ENCODE results near the gene PLCXD1.
"Not testable (repeated sequence)": the region's sequence is repeated elsewhere in the genome, so short reads cannot be mapped to it uniquely, and the experiment has no call there.

The PLCXD1 gene, protein sequence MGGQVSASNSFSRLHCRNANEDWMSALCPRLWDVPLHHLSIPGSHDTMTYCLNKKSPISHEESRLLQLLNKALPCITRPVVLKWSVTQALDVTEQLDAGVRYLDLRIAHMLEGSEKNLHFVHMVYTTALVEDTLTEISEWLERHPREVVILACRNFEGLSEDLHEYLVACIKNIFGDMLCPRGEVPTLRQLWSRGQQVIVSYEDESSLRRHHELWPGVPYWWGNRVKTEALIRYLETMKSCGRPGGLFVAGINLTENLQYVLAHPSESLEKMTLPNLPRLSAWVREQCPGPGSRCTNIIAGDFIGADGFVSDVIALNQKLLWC

DNA sequence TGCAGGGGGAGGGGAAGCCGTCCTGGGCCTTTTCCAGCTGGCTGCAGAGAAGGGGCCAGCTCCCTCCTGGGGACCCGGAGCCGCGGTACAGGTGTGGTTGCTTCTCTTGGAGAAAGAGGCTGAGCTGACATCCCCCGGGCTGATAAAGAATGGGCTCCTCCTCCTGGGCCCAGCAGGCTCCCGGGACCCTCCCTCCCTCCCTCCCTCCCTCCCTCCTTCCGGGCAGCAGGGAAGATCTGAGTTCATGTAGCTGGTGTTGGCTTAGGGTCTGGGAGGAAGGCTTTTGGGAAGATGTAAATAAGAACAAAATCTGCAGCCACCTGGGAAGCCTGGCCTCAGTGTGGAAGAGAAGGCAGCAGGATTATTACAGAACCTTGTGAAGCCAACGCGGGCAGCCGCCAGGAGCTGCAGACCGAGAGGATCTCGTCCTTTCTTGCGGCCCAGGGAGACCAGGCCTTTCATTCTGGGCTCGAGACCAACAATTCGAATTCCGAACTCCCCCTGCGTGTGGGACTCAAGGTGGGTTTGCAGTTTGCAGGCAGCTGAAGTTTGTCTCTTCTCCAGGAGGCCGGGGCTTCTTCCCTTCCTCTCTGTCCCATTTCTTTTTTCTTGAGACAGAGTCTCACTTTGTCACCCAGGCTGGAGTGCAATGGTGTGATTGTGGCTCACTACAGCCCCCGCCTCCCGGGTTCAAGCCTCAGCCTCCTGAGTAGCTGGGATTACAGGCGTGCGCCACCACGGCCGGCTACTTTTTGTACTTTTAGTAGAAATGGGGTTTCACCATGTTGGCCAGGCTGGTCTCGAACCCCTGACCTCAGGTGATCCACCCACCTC is at the start of gene PLCXD1:
TSS of gene PLCXD1 (plus strand) at position 216 of the 834 bp plus-strand sequence. CDS start 2,807 bp downstream, outside the sequence.
- no peak for DNase-seq

DNA sequence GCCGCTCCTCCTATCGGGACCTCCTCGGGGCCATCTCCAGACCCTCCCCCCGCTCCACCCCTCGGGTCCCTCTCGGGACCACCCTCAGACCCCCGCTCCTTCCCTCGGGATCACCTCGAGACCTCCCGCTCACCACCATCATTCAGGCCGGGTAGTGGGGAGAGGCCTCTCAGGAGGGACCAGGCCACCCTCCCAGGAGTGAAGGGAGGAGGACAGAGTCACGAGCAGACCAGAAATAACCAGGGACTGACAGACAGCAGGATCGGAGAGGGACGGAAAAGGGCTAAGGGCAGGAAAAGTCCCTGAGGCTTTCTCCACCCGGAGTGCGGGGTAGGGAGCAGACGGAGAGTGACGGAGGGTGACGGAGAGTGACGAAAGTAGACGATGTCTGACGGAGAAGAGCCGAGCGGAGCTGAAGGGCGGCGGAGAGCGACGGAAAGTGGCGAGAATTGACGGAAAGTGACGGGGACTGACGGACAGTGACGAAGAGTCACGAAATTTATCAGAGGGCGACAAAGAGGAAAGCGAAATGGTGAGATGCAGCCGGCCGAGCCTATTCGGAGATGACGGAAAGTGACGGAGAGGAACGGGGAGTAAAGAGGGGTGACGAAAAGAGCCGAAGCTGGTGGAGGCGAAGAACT is 49.4 kb upstream of the PLCXD1 start:
- DNase-seq: not testable (repeated sequence)

DNA sequence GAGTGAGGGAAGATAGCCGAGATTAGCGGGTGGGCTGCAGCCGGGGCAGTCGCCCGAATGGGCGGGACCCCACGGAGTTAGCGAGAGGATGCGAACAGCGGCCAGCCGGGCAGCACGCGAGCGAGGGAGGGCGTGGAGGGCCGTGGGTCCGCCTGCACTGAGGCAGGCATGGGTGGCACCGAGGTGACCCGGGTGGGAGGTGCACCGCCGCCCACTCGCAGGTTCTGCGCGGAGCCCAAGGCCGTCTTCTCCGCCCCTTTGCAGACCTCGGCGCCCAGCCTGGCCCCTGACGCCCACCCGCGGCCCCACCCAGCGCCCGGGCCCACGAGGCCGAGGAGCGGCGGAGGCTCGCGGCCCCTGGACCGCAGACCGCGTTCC is 48.9 kb upstream of the PLCXD1 start:
- not testable (repeated sequence) for DNase-seq

DNA sequence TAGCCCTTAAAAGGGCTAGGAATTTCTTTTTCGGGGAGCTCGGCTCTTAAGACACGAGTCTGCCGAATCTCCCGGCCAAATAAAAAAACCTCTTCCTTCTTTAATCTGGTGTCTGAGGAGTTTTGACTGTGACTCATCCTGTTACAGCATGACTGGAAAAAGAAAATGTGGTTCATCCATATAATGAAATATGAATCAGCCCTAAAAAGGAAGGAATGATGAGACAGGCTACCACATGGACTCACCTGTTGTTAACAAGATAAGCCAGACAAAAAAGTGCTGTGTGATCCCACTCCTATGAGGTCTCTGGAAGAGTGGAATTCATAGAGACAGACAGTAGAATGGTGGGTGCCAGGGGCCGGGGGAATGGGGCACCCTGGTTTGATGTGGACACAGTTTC is 45.0 kb upstream of the PLCXD1 start:
- DNase-seq: not testable (repeated sequence)

DNA sequence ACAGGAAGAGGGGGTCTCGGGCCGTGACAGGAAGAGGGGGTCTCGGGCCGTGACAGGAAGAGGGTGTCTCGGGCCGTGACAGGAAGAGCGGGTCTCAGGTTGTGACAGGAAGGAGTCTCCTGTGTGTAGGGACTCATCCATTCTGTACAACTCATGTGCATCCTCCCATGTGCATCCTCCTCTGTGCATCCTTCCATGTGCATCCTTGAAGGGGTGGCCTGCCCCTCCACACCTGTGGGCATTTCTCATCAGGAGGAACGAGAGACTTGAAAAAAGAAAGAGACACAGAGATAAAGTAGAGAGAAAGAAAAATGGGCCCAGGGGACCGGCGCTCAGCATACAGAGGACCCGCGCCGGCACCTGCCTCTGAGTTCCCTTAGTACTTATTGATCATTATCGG is 30.2 kb upstream of the PLCXD1 start:
- DNase-seq: no peak

DNA sequence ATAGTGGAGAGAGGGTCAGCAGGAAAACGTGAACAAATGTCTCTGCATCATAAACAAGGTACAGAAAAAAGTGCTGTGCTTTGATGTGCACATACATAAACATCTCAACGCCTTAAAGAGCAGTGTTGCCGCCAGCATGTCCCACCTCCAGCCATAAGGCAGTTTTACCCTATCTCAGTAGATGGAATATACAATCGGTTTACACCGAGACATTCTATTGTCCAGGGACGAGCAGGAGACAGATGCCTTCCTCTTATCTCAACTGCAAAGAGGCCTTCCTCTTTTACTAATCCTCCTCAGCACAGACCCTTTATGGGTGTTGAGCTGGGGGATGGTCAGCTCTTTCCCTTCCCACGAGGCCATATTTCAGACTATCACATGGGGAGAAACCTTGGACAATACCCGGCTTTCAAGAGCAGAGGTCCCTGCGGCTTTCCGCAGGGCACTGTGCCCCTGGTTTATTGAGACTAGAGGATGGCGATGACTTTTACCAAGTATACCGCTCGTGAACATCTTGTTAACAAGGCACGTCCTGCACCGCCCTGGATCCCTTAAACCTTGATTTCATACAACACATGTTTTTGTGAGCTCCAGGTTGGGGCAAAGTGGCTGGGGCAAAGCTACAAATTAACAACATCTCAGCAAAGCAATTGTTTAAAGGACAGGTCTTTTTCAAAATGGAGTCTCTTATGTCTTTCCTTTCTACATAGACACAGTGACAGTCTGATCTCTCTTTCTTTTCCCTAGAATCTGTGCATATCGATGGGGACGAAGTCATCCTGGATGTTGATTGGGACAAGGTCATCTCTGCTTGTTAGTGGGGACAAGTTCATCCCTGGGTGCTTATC is 29.6 kb upstream of the PLCXD1 start:
- DNase-seq: not testable (repeated sequence)

DNA sequence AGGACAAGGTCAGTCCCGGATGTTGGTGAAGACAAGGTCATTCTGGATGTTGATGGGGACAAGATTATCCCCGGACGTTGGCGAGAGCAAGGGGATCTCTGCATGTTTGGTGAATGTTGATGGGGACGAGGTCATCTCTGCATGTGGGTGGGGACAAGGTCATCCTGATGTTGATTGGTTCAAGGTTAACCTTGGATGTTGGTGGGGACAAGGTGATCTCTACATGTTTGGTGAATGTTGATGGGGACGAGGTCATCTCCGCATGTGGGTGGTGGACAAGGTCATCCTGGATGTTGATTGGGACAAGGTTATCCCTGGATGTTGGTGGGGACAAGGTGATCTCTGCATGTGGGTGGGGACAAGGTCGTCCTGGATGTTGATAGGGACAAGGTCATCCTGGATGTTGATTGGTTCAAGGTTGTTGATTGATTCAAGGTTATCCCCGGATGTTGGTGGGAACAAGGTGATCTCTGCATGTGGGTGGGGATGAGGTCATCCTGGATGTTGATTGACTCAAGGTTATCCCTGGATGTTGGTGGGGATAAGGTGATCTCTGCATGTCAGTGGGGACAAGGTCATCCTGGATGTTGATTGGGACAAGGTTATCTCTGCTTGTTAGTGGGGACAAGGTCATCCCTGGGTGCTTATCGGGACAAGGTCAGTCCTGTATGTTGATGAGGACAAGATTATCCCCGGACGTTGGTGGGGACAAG is 28.8 kb upstream of the PLCXD1 start:
- no peak for DNase-seq

DNA sequence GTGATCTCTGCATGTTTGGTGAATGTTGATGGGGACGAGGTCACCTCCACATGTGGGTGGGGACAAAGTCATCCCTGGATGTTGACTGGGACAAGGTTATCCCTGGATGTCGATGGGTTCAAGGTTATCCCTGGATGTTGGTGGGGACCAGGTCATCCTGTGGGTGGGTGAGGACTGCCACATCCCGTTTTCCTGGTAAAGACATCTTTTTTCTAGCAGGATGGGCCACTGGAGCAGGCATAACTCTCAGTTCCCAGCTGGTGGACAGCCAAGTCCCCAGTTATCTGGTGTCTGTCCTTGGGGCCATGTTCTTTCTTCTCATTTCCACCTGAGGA is 28.3 kb upstream of the PLCXD1 start:
- no peak for DNase-seq

DNA sequence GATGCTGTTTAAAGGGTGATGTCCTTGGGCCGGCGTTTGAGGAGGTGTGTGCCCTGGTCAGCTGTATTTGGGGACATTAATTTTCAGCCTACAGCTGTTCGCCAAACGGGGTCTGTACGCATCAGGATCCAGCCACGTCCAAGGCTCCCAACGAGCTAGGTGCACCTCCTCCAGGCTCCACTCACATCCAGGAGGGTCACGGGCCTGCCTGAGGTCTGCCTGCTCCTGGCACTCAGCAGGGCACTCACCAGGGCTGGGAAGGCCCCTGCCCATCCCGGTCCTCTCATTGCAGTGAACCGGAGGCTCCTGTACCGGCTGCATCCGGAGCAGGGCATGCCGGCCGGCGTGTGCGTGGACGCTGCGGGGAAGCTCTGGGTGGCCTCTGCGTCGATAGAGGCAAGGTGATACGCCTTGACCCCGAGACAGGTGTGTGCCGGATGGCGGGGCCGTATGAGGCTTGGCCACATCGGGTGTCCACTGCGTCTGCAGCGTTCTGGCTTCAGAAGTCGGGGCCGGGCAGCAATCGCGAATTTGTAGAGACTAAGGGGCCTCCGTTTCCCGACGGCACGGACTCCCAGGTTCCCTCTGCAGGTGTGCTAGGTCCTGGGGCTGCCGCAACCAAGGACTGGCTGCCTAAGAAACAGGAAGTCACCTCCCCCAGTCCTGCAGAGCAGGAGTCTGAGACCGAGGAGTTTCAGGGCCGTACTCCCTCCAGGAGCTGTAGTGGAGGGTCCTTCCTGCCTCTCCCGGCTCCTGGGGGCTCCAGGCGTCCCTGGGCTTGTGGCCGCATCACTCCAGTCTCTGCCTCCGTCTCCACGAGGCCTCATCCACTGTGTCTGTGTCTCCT is 27.5 kb upstream of the PLCXD1 start:
- no peak for DNase-seq

DNA sequence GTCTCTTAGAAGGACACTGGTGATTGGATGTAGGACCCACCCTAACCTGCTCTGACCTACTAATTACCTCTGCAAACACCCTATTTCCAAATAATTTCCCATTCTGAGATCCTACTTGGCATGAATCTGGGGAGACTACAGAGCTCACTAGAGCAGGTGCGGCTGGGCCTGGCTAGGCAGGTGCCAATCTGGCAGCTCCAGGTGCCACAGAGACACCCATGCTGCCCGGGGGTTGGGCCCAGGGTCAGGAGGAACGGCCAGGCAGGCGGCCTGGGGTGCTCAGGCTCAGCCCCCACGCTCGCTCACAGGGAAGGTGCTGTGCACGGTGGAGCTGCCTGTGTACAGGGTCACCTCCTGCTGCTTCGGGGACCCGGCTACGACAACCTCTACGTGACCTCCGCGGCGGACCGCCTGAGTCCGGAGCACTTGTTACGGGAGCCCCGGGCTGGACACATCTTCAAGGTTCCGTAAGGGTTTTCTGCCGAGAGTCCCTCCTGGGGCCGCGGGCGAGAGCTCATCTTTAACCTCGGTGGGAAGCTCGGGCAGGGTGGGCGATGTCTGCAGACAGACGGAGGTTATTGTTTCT is 26.5 kb upstream of the PLCXD1 start:
- no peak for DNase-seq

DNA sequence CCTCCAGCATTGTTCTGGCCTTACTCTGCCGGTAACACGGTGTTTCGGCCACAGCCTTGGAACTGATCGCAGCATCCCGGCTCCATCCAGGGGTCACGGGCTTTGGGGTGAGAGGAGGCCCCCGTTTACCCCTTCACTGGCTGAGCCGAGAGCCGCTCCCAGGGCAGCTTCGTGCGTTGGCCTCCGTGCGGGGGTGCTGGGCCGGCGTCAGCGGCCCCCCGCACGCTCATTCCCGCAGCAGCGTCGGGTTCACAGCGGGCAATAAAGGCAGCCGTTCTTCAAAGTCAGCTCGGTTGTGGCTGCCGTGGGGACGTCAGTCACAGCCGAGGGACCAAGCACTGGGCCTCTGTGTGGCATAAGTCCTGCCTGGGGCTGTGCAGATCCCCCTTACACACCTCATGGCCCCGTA is 25.3 kb upstream of the PLCXD1 start:
- DNase-seq: no peak

DNA sequence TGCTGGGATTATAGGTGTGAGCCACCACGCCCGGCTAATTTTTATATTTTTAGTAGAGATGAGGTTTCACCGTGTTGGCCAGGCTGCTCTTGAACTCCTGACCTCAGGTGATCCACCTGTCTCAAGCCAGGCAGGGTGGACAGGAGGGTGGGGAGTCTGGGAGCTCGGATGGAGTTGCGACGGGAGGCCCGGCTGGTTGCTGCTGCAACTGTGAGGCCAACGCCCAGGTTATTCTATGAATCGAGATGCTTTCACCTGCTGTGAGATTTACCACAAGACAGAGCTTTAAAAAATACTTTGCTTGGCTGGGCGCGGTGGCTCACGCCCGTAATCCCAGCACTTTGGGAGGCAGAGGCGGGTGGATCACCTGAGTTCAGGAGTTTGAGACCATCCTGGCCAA is 24.1 kb upstream of the PLCXD1 start:
- DNase-seq: not testable (repeated sequence)

DNA sequence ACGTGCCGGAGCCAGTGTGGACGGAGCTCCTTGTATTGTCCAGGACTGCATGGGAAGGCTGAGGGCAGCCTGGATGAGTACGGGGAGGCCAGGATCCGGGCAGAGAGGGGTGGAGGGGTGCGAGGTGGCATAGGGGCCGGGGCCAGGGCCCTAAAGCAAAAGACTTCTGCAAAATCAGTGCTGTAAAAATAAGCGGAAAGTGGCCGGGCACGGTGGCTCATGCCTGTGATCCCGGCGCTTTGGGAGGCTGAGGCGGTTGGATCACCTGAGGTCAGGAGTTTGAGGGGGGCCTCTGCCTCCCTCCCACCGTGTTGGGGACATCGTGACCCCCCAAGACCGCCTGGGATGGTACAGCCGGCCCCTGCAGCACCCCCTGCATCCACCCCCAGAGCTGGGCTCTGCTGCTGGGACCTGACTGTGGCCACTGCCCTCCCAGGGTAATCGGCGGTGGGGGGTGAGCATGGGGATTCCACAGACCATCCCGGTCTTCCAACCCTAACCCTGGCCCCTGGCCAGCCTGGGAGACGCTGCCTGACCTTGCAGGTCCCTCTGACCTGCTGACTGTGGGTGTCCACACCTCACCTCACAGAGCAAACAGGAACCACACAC is 23.4 kb upstream of the PLCXD1 start:
- no peak for DNase-seq

DNA sequence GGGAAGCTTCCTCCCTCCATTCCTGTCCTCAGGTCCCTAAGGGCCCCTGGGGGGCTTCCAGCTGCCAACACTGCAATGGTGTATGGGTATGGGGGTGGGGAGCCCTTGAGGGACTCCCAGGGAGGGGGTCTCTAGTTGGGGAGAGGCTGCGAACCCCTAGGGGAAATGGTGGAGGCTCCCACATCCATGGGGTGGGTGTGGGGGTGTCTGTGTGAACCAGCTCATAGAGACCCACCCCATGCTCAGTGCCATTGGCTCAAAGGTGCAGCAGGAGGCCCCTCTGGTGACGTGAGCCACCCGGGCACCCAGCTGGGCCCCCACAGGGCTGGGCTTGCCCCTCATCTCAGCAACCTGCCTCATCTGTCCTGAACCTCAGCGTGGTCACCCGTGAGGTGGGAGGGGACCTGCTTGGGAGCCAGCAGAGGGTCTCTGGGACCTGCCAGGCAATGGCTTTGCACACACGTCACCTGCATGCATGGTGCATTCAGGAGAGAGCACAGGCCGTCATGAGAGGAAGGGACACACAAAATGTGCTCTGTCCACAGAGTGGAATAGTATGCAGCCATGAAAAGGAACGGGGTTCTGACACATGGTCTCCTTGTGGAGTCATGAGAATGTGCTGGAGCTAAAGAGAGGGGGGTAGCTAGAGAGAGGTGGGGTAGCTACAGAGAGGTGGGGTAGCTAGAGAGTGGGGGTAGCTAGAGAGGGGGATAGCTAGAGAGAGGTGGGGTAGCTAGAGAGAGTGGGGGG is 22.7 kb upstream of the PLCXD1 start:
- no peak for DNase-seq

DNA sequence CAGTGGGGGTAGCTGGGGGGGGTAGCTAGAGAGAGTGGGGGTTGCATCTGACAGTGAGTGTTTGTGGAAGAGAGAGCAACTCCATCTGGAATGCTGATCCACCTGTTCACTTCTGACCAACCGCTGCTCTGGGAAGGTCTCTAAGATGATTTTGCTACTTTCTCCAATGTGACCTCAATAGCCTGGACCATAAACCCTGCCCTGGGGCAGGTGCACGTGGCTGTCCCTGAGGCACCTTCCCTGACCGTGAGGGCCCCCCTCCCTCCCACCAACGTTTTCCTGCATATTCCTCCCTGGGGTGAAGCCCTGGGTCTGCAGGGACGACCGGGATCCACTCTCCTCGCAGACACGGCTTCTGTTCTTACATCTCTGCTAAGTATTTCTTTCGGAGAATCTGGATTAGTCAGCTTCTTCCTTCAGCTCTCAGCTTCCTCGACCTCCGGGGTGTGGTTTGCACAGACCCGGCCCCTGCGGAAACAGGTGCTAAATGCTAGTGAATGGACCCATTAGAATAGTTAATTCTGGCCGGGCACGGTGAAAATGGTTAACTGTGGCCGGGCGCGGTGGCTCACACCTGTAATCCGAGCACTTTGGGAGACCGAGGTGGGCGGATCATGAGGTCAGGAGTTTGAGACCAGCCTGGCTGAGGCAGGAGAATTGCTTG is 21.4 kb upstream of the PLCXD1 start:
- DNase-seq: no peak

DNA sequence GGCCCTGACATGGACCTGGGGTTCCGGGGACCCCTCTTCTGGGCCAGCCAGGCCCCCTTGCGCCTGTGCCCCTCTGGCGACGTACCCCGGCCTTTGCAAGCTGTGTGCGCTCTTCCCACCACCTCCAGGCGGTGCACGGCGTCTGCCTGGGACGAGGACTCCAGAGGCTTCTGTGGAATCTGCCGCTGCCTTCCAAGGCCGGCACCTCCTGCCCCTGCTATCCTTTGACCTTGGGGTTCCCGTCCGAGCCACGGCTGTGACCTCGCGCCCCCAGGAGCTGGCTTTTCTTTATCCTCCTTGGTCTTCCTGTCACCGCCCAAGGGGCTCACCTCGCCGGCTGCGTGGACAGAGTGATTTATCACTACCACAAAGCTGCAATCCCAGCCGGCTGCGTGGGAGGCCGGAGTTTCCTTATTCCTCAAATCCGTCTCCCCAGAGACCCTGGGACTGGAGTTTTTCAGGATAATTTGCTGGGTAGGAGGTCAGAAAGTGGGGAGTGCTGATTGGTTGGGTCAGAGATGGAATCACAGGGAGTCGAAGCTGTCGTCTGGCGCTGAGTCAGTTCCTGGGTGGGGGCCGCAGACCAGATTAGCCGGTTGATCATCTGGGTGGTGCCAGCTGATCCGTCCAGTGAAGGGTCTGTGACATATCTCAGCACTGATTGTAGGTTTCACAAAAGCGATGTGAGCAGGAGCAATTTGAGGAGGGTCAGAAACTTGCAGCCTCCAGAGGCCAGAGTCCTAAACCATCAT is 19.8 kb upstream of the PLCXD1 start:
- no peak for DNase-seq

DNA sequence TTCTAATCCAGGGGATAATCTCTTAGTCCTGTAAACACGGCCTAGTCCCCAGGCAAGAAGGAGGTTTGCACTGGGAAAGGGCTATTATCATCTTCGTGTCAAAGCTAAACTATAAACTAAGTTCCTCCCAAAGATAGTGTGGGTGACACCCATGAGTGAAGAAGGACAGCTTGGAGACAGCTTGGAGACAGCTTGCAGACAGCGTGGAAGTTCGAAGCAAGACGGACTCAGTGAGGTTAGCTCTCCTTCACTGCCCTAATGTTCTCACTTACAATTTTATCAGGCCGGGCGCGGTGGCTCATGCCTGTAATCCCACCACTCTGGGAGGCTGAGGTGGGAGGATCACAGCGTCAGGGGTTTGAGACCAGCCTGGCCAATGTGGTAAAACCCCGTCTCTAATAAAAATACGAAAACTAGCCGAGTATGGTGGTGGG is 19.2 kb upstream of the PLCXD1 start:
- DNase-seq: no peak

DNA sequence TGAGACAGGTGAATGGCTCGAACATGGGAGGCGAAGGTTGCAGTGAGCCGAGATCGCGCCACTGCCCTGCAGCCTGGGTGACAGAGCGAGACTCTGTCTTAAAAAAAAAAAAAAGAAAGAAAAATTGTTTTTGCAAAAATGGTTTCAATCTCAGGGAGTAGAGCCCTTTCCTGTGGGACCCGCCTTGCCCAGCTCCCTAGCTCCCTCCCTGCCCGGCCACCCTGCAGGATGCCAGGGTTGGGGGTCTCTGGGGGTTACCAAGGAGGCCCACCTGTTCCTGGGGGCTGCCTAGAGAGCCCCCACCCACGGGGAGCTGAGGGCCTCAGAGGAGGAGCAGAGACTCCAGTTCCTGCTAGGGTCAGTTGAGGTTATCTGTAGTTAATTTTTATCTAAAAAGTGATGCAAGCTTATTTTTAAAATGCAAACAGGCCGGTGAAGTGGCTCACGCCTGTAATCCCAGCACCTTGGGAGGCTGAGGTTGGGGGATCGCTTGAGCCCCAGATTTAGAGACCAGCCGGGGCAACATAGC is 18.7 kb upstream of the PLCXD1 start:
- no peak for DNase-seq

Measured in CD4-positive, alpha-beta T cell treated with Interferon gamma for 1 hour (primary cell).